Limb (tissue), 2 donors: ENCODE measurements around the gene S100A1.
"Not testable (repeated sequence)": the region's sequence is repeated elsewhere in the genome, so short reads cannot be mapped to it uniquely, and the experiment has no call there.

Source experiments
- DNase-seq, 2 donors: peaks; one replicate each; pipeline ENCODE4 v3.0.0-alpha.2; 2016; ENCODE audit errors: extremely low spot score in 2 of 2

The S100A1 gene

DNA sequence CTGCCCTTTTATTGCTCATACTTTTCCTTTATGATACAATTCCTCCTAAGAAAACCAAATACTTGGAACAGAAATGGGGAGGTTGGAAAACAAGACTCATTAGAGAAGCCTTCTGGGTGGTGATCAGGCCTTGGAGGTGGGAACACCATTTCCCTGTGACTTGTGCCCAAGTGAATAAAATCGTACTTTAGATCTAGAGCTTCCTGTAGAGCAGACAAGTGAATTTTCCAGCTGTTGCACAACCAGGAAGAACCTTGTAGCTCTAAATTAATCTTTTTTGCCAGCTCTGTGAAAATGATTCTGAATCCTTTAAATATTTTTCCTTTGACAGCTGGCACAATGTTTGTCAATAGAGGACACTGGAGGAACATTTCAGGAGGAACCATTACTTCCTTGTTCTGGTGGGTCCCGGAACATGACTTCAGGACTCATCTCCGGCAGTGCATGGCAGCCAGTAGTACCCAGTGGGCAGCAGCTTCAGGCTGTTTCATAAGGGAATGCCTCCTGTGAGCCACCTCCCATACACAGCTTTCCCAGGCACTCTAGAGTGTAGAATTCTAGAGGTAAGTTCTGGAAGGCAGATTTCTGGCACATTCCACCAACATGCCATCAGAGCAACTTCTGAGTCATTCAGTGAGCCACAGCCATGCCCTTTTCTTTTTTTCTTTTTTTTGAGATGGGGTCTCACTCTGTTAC is 24.7 kb downstream of the S100A1 start:
- DNase-seq = no peak

- no peak for DNase-seq
Observed at GRCh38 chr1:153655333-153655732, 27.1 kb downstream of the S100A1 start.

GRCh38 chr1:153658400-153659174 is 30.4 kb downstream of the S100A1 start, which contains the start of gene SNAPIN:
SNAPIN (plus strand) TSS chr1:153658703; CDS start chr1:153658744, 41 bp downstream.
- DNase-seq = peak; percentile 93 to 95

- DNase-seq = no peak
Observed at GRCh38 chr1:153659175-153659534, 30.9 kb downstream of the S100A1 start.

DNA sequence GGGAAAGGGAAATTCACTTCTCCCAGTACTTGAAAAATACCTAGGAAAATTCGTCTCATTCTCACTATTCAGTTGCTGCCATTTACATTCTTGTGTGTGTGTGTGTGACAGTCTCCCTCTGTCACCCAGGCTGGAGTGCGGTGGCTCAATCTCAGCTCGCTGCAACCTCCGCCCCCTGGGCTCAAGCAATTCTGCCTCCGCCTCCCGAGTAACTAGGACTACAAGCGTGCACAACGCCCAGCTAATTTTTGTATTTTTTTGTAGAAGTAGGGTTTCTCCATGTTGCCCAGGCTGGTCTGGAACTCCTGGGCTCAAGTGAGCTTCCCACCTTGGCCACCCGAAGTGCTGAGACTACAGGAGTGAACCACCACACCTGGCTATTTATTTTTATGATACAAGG is 31.4 kb downstream of the S100A1 start:
- no peak for DNase-seq

GRCh38 chr1:153661111-153661708 is 33.0 kb downstream of the S100A1 start:
- no peak for DNase-seq

- no peak for DNase-seq
Observed at GRCh38 chr1:153662269-153662668, 34.0 kb downstream of the S100A1 start.

- no peak for DNase-seq
Observed at GRCh38 chr1:153663211-153663610, 35.0 kb downstream of the S100A1 start.

GRCh38 chr1:153667439-153667838 is 39.2 kb downstream of the S100A1 start:
- no peak for DNase-seq

- not testable (repeated sequence) for DNase-seq
Observed at GRCh38 chr1:153668672-153669071, 40.4 kb downstream of the S100A1 start.

DNA sequence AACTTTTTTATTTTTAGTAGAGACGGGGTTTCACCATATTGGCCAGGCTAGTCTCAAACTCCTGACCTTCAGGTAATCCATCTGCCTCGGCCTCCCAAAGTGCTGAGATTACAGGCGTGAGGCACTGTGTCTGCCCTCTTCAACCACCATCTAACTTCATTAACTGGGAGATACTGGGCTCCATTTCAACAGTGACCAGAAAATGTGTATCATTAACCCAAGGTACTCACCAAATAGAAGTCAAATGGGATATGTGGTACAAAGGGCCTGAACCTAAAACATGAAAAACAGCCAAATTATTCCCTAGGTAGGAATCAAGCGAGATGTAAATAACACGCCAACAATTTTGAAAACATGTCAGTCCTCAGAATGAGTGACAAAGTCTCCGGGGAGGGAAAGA is 41.4 kb downstream of the S100A1 start:
- no peak for DNase-seq

DNA sequence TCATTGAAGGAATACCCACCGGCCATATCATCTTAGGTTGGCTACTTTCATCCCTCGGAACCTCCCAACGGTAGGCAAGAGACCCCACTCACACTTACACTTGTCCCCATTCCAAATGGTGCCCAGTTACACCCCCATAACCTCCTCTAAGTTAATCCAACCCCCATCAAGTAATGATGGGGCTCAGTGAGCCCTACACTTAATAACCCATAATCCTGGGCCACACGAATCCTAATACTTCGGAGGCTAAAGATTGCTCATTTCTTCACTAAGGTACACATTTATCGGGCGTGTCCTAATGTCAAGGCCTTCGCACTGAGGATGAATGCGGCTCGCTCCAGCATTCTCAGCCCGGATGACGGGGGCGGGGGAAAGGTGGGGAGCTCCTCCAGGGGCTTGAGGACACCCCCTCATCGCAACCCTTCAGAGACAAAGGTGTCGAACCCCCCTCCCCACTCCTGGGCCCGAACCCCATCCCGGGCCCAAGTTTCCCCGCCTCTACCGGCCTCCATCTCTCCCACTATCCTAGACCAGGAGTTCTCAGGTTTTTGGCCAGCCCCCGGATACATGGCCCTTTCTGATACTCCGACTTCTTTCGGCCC is 42.1 kb downstream of the S100A1 start:
- DNase-seq = no peak

DNA sequence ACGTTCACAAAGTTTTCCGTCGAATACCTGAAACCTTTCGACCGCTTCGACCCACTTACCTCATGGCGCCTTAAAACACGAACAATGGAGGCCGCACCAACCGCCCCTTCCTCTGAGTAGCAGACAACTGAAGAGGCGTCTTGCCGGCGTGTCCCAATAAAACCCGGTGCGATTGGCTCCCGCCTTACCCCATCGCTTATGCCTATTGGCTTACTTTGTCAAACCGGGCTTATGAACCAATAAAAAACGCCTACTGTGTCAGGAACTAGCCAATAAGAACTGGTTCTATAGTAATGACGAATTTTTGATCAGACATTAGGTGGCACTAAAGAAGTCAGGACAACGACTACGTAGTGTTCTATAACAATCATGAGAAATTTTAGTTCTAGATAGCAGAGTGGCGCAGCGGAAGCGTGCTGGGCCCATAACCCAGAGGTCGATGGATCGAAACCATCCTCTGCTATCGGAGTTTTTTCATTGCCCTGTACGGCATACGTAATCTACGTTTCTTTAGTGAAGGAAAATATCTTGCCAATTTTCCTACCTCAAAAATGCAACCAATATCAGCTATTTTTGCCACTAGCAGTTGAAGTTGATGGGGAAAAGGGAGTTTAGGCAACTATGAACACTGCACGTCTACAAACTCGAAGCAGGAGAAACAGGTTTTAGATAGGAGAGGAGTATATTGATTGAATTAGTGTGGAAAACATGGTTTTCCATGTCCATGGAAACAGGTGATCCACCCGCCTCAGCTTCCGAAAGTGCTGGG is 42.8 kb downstream of the S100A1 start, which contains the start of gene ILF2:
ILF2 (minus strand) TSS at position 135 of the 769 bp plus-strand sequence; CDS start at position 64, 71 bp downstream.
- peak; percentile 98 to 99 for DNase-seq

DNA sequence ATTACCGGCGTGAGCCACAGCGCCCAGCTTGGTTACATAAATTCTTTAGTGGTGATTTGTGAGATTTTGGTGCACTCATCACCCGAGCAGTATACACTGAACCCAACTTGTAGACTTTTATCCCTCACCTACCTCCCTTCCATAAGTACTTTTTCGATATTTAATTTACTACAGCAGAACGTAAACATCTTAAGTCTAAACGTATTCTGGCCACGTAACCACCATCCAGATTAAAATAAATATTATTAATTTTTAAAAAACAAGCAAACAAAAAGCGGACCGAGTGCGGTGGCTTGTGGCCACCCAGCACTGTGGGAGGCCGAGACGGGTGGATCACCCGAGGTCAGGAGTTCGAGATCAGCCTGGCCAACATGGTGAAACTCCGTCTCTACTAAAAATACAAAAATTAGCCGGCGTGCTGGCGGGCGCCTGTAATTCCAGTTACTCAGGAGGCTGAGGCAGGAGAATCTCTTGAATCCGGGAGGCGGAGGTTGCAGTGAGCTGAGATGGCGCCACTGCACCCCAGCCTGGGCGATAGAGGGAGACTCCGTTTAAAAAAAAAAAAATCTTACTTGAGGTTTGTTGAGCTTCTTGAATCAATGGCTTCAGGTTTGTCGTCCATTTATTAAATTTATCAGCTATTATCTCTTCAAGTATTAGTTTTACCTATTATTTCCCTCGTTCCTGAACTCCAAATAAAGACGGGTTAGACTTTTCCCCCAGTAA is 43.6 kb downstream of the S100A1 start:
- peak in 1 of 2 donors; percentile 43 for DNase-seq

GRCh38 chr1:153673511-153673910 is 45.3 kb downstream of the S100A1 start:
- no peak for DNase-seq

DNA sequence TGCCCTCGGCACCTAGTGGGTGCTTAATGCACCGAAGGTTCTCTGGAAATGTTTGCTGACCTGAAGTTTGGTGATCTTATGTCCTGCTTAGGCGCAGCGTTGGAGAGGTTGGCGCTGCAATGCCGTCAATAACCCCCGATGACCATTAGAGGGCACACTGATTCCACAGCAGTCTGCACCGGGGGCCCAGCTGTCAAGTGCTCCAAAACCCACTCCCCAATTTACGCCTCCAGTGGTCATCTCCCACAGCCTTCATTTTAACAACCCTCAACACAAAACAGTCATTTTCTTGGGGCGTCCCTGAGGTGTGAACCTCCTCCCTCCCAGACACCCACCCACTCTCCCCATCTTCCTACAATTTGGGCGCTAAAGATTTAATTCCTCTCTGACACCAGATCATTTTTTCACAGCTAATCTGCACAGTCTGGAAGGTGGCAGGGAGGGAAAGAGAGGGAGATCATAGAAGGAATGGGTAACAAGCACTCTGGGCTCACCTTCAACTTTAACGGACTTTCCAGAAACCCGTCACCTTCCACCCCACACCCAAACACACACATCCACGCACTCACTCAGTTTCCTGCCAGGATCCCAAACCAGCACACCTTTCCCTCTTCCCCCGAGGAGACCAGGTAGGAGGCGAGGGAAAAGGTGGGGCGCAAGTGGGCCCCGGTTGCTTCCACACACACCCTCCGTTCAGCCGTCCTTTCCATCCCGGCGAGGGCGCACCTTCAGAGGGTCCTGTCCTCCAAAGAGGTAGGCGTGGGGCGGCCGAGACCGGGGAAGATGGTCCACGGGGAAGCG is 49.7 kb downstream of the S100A1 start:
- peak; percentile 66 to 75 for DNase-seq

- DNase-seq = peak in 1 of 2 donors; percentile 56
Observed at GRCh38 chr1:153678519-153679336, 50.5 kb downstream of the S100A1 start, which contains the start of gene NPR1. NPR1 (plus strand) TSS chr1:153678688; CDS start chr1:153679109, 421 bp downstream.

DNA sequence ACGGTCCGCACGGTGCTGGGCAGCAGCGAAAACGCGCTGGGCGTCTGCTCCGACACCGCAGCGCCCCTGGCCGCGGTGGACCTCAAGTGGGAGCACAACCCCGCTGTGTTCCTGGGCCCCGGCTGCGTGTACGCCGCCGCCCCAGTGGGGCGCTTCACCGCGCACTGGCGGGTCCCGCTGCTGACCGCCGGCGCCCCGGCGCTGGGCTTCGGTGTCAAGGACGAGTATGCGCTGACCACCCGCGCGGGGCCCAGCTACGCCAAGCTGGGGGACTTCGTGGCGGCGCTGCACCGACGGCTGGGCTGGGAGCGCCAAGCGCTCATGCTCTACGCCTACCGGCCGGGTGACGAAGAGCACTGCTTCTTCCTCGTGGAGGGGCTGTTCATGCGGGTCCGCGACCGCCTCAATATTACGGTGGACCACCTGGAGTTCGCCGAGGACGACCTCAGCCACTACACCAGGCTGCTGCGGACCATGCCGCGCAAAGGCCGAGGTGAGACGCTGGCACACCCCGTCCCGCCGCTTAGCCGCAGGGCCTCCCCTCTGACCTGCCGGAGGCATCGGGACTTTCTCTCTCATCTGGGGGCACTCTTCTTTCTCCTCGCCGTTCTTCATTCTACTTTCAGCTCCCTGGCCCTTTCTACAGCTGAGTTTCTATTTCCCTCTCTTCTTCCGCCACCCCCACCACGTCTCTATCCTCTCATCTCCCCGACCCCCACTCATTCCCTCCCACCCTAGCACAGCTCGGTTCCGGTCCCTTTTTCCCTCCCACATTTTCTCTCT is 51.3 kb downstream of the S100A1 start:
- DNase-seq = peak in 1 of 2 donors; percentile 46
